Posterior cingulate gyrus (tissue), 11 donors: ENCODE results near the gene NAA60.
"Not testable (repeated sequence)": the region's sequence is repeated elsewhere in the genome, so short reads cannot be mapped to it uniquely, and the experiment has no call there.

Source experiments
- DNase-seq, 10 donors: peaks; one replicate each; pipeline versions ENCODE4 v3.0.0 to v3.0.0-alpha.2; 2020 to 2021; ENCODE audit warnings: mixed read lengths in 3 of 10
- intact Hi-C: fragments of 100-400 bp; cut with DNase I; formaldehyde crosslinking; loops from one replicate; pipeline ENCODE4 v1.15.1; 2023

NAA60 gene

GRCh38 chr16:3460121-3460520 is 16.6 kb downstream of the NAA60 start:
- peak in 1 of 10 donors; percentile 11 for DNase-seq
- intact Hi-C loops = no loop called here

GRCh38 chr16:3460585-3460984 is 17.1 kb downstream of the NAA60 start:
- intact Hi-C loops = no loop called here
- peak in 1 of 10 donors; percentile 25 for DNase-seq

- intact Hi-C loops = no loop called here
- peak in 1 of 10 donors; percentile 47 for DNase-seq
These were observed 17.7 kb downstream of the NAA60 start for GRCh38 chr16:3461151-3461550.

GRCh38 chr16:3465301-3465700 is 21.8 kb downstream of the NAA60 start:
- intact Hi-C loops = no loop called here
- peak in 2 of 10 donors; percentile 37 to 57 for DNase-seq

- intact Hi-C loops = no loop called here
- DNase-seq = peak in 2 of 10 donors; percentile 87 to 88
These were observed 22.6 kb downstream of the NAA60 start for GRCh38 chr16:3465911-3466584.

- peak in 2 of 10 donors; percentile 38 to 45 for DNase-seq
- intact Hi-C loops = no loop called here
These were observed 23.7 kb downstream of the NAA60 start for GRCh38 chr16:3467182-3467581.

GRCh38 chr16:3467921-3468320 is 24.4 kb downstream of the NAA60 start:
- DNase-seq = no peak
- intact Hi-C loops = no loop called here

GRCh38 chr16:3468501-3468900 is 25.0 kb downstream of the NAA60 start:
- intact Hi-C loops = no loop called here

GRCh38 chr16:3469736-3470135 is 26.3 kb downstream of the NAA60 start:
- intact Hi-C loops = no loop called here
- peak in 2 of 10 donors; percentile 40 to 59 for DNase-seq

More at GRCh38 chr16:3468501-3468900, 25.0 kb downstream of the NAA60 start:
- peak in 2 of 10 donors; percentile 24 to 59 for DNase-seq

GRCh38 chr16:3470723-3471122 is 27.2 kb downstream of the NAA60 start:
- DNase-seq = peak in 2 of 10 donors; percentile 59 to 64
- intact Hi-C loops = no loop called here

- intact Hi-C loops = no loop called here
- DNase-seq = peak in 2 of 10 donors; percentile 58 to 61
These were observed 28.2 kb downstream of the NAA60 start for GRCh38 chr16:3471518-3472176.

GRCh38 chr16:3472878-3473595 is 29.6 kb downstream of the NAA60 start:
- DNase-seq = no peak
- intact Hi-C loops = no loop called here

- intact Hi-C loops, DNase-seq: not testable (repeated sequence)
These were observed 30.1 kb downstream of the NAA60 start for GRCh38 chr16:3473596-3473943.

- peak in 2 of 10 donors; percentile 50 to 62 for DNase-seq
- intact Hi-C loops = no loop called here
These were observed 30.8 kb downstream of the NAA60 start for GRCh38 chr16:3474136-3474779.

GRCh38 chr16:3474870-3475269 is 31.4 kb downstream of the NAA60 start:
- intact Hi-C loops, DNase-seq: not testable (repeated sequence)

- intact Hi-C loops = no loop called here
- DNase-seq = peak in 2 of 10 donors; percentile 56 to 59
These were observed 32.3 kb downstream of the NAA60 start for GRCh38 chr16:3475604-3476375.

- intact Hi-C loops = no loop called here
- DNase-seq = no peak
These were observed 32.9 kb downstream of the NAA60 start for GRCh38 chr16:3476409-3476808.

GRCh38 chr16:3478242-3478925 is 34.9 kb downstream of the NAA60 start:
- intact Hi-C loops = no loop called here
- DNase-seq = no peak

GRCh38 chr16:3479654-3480216 is 36.3 kb downstream of the NAA60 start:
- intact Hi-C loops = no loop called here
- peak in 5 of 10 donors; percentile 22 to 84 (median 51) for DNase-seq
